NB4 (cell line): ENCODE measurements around the gene GRB2.

Experiments
- POLR2A ChIP-seq: IDR thresholded peaks from 2 replicates; pipeline ENCODE4 v1.6.1; 2011; ENCODE audit warnings: mild to moderate bottlenecking; ENCODE audit not compliant: insufficient read length; ENCODE audit errors: extremely low read depth
- TF ChIP-seq, protein P1 (sequence below): IDR thresholded peaks from 2 replicates; pipeline ENCODE4 v1.6.1; 2011; ENCODE audit warnings: low read depth, low read length

DNA sequence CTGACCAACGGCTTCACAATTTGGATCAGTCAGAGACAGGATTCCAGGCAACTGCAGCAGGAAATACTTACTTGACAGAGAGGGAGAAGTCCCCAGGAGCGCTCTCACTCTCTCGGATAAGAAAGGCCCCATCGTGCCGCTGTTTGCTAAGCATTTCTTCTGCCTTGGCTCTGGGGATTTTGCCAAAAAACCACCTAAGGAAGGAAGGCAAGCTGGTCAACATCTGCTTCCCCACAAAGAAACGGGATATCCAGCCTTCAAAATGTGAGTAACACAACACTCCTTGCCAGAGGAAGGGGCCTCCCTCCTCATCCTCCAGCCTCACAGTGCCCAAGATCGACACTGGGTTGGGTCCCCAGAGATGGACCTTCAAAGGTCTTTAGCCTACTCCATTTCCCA, 79.7 kb downstream of the GRB2 start:
- TF ChIP-seq, protein P1, sequence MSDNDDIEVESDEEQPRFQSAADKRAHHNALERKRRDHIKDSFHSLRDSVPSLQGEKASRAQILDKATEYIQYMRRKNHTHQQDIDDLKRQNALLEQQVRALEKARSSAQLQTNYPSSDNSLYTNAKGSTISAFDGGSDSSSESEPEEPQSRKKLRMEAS, result no peak
- no peak for TF ChIP-seq POLR2A
